BJ (cell line): Measurements from ENCODE around the gene TMEM217. TPM values are rescaled to one million over a fixed set of nuclear protein-coding genes. Genes with fewer than 3 reads are reported as not detected.

ENCODE experiments used
- CTCF ChIA-PET: fragments of 350-600 bp; formaldehyde crosslinking; extraction: SDS; loops from one replicate; lab custom pipeline; 2021; ENCODE audit warnings: antibody characterized with exemption, inconsistent platforms; lab: Yijun Ruan, JAX
- POLR2A ChIA-PET: fragments of 300-600 bp; sonication (Branson Sonifier 250); formaldehyde crosslinking; extraction: SDS; loops from one replicate; lab custom pipeline; 2021; ENCODE audit warnings: antibody characterized with exemption; lab: Charles Lee
- DNase-seq: peaks from one replicate; pipeline ENCODE4 v3.0.0-alpha.2; 2011; ENCODE audit warnings: low read depth
- H3K27me3 ChIP-seq: 2 replicates; pipeline ENCODE4 v1.6.0; 2011; ENCODE audit warnings: low read length; ENCODE audit not compliant: control insufficient read depth, insufficient read depth
- H3K36me3 ChIP-seq: 2 replicates; pipeline ENCODE4 v1.5.1; 2011; ENCODE audit warnings: low read length; ENCODE audit not compliant: control insufficient read depth, insufficient read depth
- H3K4me3 ChIP-seq: 2 replicates; pipeline ENCODE4 v1.5.1; 2011; ENCODE audit warnings: low read depth, mild to moderate bottlenecking, control low read depth, low read length
- polyA plus RNA-seq: library from polyadenylated mRNA; depleted of rRNA; stranded (reverse); fragments of >200 nt; gene quantifications from 2 replicates; pipeline ENCODE4 v1.2.3, GENCODE V29; 2011
- TF ChIP-seq, protein P1 (sequence below): IDR thresholded peaks from 2 replicates; pipeline ENCODE4 v1.5.1; 2011; ENCODE audit warnings: low read depth, mild to moderate bottlenecking, control low read depth, inconsistent platforms, low read length, moderate library complexity; ENCODE audit not compliant: insufficient read depth

TMEM217 gene
- polyA plus RNA-seq, 1 experiment: 2.3 TPM

DNA sequence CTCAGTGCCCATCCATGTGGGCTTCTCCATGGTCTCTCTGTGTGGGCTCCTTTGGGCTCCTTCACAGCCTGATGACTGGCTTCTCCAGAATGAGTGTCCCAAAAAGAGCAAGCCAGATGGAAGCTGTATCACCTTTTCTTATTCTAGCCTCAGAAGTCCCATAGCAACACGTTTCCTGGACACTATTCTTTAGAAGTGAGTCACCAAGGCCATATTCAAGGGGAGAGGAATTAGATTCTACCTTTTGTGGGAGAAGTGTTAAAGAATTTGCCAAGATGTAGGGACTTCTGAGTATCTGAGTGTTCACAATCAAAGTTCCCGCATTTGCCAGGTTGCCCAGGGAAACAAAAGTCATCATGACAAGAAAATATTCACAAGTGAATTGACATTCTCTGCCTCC is 21.0 kb downstream of the TMEM217 start:
- Histone ChIP-seq H3K27me3 (no peaks in the 10 kb centered on the region; the same call in 1 of the 2 replicates), H3K36me3 (no peaks in the 10 kb centered on the region), H3K4me3 (no peak overlapping the region)
- DNase-seq: no peak
- TF ChIP-seq, protein P1, sequence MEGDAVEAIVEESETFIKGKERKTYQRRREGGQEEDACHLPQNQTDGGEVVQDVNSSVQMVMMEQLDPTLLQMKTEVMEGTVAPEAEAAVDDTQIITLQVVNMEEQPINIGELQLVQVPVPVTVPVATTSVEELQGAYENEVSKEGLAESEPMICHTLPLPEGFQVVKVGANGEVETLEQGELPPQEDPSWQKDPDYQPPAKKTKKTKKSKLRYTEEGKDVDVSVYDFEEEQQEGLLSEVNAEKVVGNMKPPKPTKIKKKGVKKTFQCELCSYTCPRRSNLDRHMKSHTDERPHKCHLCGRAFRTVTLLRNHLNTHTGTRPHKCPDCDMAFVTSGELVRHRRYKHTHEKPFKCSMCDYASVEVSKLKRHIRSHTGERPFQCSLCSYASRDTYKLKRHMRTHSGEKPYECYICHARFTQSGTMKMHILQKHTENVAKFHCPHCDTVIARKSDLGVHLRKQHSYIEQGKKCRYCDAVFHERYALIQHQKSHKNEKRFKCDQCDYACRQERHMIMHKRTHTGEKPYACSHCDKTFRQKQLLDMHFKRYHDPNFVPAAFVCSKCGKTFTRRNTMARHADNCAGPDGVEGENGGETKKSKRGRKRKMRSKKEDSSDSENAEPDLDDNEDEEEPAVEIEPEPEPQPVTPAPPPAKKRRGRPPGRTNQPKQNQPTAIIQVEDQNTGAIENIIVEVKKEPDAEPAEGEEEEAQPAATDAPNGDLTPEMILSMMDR: no peak
- POLR2A ChIA-PET: no interaction called here
- CTCF ChIA-PET: interaction anchor here (1.1 to 1.5 kb wide), 2 partner anchors 13 to 215 kb away, joined by 3 to 7 read pairs; no protein-coding TSS in a partner anchor

DNA sequence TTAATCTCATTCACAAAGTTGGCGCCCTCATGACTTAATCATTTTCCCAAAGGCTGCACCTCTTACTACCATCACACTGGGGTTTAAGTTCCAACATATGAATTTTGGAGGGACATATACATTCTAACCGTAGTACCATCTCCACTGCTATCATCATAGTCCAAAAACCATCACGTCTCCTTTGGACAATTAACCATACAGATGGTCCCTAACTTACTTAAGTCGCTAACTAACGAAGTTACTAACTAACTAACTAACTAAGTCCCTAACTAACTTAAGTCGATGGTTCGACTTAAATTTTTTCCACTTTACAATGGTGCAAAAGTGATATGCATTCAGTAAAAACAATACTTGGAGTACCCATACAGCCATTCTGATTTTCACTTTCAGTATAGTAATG is 24.4 kb downstream of the TMEM217 start:
- TF ChIP-seq, protein P1: no peak
- ChIA-PET CTCF (no interaction called here), POLR2A (no interaction called here)
- Histone ChIP-seq H3K27me3 (no peaks in the 10 kb centered on the region; the same call in 1 of the 2 replicates), H3K4me3 (no peak overlapping the region), H3K36me3 (no peaks in the 10 kb centered on the region)
- DNase-seq: no peak

DNA sequence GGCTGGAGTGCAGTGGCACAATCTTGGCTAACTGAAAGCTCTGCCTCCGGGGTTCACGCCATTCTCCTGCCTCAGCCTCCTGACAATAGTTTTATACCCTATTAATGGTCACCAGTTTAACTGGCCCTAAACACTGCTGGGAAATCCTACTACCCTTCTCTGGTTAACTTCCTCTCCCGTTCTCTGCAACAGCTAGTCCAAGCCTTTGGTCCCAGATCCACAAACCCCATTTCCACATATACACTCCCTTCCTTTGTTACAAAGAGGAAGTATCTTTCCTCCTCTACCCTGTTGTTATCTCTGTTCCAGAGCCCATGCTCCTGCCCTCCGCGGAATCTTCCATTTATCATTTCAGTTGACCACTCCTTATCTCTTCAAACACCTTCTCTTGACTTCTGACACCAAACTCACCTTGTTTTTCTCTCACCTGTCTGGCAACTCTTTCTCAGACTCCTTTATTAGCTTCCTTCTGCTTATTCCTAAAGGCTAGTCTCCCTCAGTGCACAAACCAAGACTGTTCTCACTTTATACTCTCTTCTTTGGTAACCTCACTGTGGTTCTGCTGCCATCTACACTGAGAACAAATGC is 25.4 kb downstream of the TMEM217 start:
- CTCF ChIA-PET: no interaction called here
- POLR2A ChIA-PET: no interaction called here
- Histone ChIP-seq H3K27me3 (no peaks in the 10 kb centered on the region; the same call in 1 of the 2 replicates), H3K4me3 (no peak overlapping the region), H3K36me3 (no peaks in the 10 kb centered on the region)
- TF ChIP-seq, protein P1: no peak
- DNase-seq: no peak

DNA sequence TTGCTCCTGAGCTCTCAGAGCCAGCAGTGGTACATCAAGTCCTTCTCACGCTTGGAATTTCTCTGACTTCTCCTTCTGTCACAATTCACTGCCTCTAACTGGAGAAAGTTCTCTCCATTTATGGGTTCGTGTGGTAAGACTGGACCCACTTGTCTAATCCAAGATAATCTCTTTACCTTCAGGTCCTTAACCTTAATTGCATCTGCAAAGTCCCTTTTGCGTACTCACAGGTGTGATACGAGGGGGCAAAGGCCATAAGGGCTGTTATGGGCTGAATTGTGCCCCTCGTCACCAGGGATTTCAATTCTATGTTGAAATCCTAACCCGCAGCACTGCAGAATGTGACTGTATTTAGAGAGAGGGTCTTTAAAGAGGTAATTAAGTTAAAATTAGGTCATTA is 27.8 kb downstream of the TMEM217 start:
- TF ChIP-seq, protein P1: no peak
- ChIA-PET CTCF (no interaction called here), POLR2A (no interaction called here)
- no peak overlapping the region for H3K4me3 ChIP-seq
- H3K27me3 ChIP-seq: no peaks in the 10 kb centered on the region; the same call in 1 of the 2 replicates
- no peak for DNase-seq
- H3K36me3 ChIP-seq: no peaks in the 10 kb centered on the region

GRCh38 chr6:37225350-37226169 is 32.4 kb downstream of the TMEM217 start:
- TF ChIP-seq, protein P1: no peak
- H3K27me3 ChIP-seq: no peaks in the 10 kb centered on the region
- ChIA-PET POLR2A (no interaction called here), CTCF (interaction anchor here (1.0 to 1.9 kb wide), 3 partner anchors 10 to 208 kb away, joined by 3 to 4 read pairs (median 3); no protein-coding TSS in a partner anchor)
- DNase-seq: no peak
- H3K36me3 ChIP-seq: no peaks in the 10 kb centered on the region
- no peak overlapping the region for H3K4me3 ChIP-seq
